Muscle layer of colon (tissue), 2 donors: ENCODE measurements around the gene LGR6.

Source experiments
- H3K27ac ChIP-seq: one replicate; pipeline ENCODE4 v1.7.0; 2013; ENCODE audit warnings: low read depth, mild to moderate bottlenecking, low read length, moderate library complexity
- H3K27me3 ChIP-seq, 2 donors: one replicate each; pipeline ENCODE4 v1.7.0; 2013; ENCODE audit warnings: low read length in 2 of 2, mild to moderate bottlenecking in 2 of 2; ENCODE audit not compliant: insufficient read depth in 2 of 2, control insufficient read depth in 1 of 2
- H3K36me3 ChIP-seq: one replicate; pipeline ENCODE4 v1.7.0; 2013; ENCODE audit warnings: mild to moderate bottlenecking, low read length; ENCODE audit not compliant: insufficient read depth
- H3K4me1 ChIP-seq: one replicate; pipeline ENCODE4 v1.7.0; 2013; ENCODE audit warnings: mild to moderate bottlenecking, low read length; ENCODE audit not compliant: insufficient read depth
- H3K4me3 ChIP-seq, 2 donors: one replicate each; pipeline ENCODE4 v1.7.0; 2013; ENCODE audit warnings: low read length in 2 of 2, low read depth in 1 of 2, mild to moderate bottlenecking in 1 of 2, moderate library complexity in 1 of 2
- H3K9ac ChIP-seq: one replicate; pipeline ENCODE4 v1.7.0; 2013; ENCODE audit warnings: low read length
- H3K9me3 ChIP-seq: one replicate; pipeline ENCODE4 v1.7.0; 2013; ENCODE audit warnings: mild to moderate bottlenecking, low read length
- donor health status: abdominal sarcoma.
- donor health status: Adenocarcinoma of cecum.

Gene LGR6

GRCh38 chr1:202243006-202243405 is 49.4 kb downstream of the LGR6 start:
- Histone ChIP-seq H3K9me3 (no peaks in the 10 kb centered on the region), H3K4me3 (no peak overlapping the region), H3K36me3 (no peaks in the 10 kb centered on the region), H3K27me3 (no peaks in the 10 kb centered on the region), H3K9ac (no peak overlapping the region), H3K27ac (no peak overlapping the region), H3K4me1 (no peaks in the 10 kb centered on the region)

- H3K9me3 ChIP-seq: no peaks in the 10 kb centered on the region
- no peaks in the 10 kb centered on the region for H3K36me3 ChIP-seq
- no peak overlapping the region for H3K4me3 ChIP-seq
- no peaks in the 10 kb centered on the region for H3K27me3 ChIP-seq
- H3K9ac ChIP-seq: no peak overlapping the region
- no peak overlapping the region for H3K27ac ChIP-seq
- H3K4me1 ChIP-seq: no peaks in the 10 kb centered on the region
Measured at GRCh38 chr1:202244841-202245261, 51.3 kb downstream of the LGR6 start.

GRCh38 chr1:202245391-202245790 is 51.8 kb downstream of the LGR6 start:
- Histone ChIP-seq H3K4me1 (no peaks in the 10 kb centered on the region), H3K27me3 (no peaks in the 10 kb centered on the region), H3K27ac (no peak overlapping the region), H3K4me3 (no peak overlapping the region), H3K9ac (no peak overlapping the region), H3K9me3 (no peaks in the 10 kb centered on the region), H3K36me3 (no peaks in the 10 kb centered on the region)

- Histone ChIP-seq H3K27me3 (no peaks in the 10 kb centered on the region), H3K9ac (no peak overlapping the region), H3K4me1 (no peaks in the 10 kb centered on the region), H3K4me3 (no peak overlapping the region), H3K9me3 (no peaks in the 10 kb centered on the region), H3K27ac (no peak overlapping the region), H3K36me3 (no peaks in the 10 kb centered on the region)
Measured at GRCh38 chr1:202247104-202247503, 53.5 kb downstream of the LGR6 start.

GRCh38 chr1:202247837-202248795 is 54.5 kb downstream of the LGR6 start:
- Histone ChIP-seq H3K9me3 (no peaks in the 10 kb centered on the region), H3K27me3 (no peaks in the 10 kb centered on the region), H3K9ac (no peak overlapping the region), H3K27ac (no peak overlapping the region), H3K4me3 (no peak overlapping the region), H3K4me1 (no peaks in the 10 kb centered on the region), H3K36me3 (no peaks in the 10 kb centered on the region)

GRCh38 chr1:202248861-202249260 is 55.3 kb downstream of the LGR6 start:
- H3K36me3 ChIP-seq: no peaks in the 10 kb centered on the region
- no peak overlapping the region for H3K4me3 ChIP-seq
- H3K27ac ChIP-seq: no peak overlapping the region
- H3K9ac ChIP-seq: no peak overlapping the region
- H3K4me1 ChIP-seq: no peaks in the 10 kb centered on the region
- no peaks in the 10 kb centered on the region for H3K27me3 ChIP-seq
- H3K9me3 ChIP-seq: no peaks in the 10 kb centered on the region

GRCh38 chr1:202249436-202249835 is 55.8 kb downstream of the LGR6 start:
- Histone ChIP-seq H3K9me3 (no peaks in the 10 kb centered on the region), H3K27me3 (no peaks in the 10 kb centered on the region), H3K9ac (no peak overlapping the region), H3K4me3 (no peak overlapping the region), H3K4me1 (no peaks in the 10 kb centered on the region), H3K27ac (no peak overlapping the region), H3K36me3 (no peaks in the 10 kb centered on the region)

GRCh38 chr1:202249846-202250245 is 56.2 kb downstream of the LGR6 start:
- Histone ChIP-seq H3K36me3 (no peaks in the 10 kb centered on the region), H3K4me3 (no peak overlapping the region), H3K27ac (no peak overlapping the region), H3K4me1 (no peaks in the 10 kb centered on the region), H3K27me3 (no peaks in the 10 kb centered on the region), H3K9me3 (no peaks in the 10 kb centered on the region), H3K9ac (no peak overlapping the region)

- no peak overlapping the region for H3K27ac ChIP-seq
- no peak overlapping the region for H3K4me3 ChIP-seq
- H3K4me1 ChIP-seq: no peaks in the 10 kb centered on the region
- H3K9ac ChIP-seq: no peak overlapping the region
- no peaks in the 10 kb centered on the region for H3K36me3 ChIP-seq
- H3K27me3 ChIP-seq: no peaks in the 10 kb centered on the region
- H3K9me3 ChIP-seq: no peaks in the 10 kb centered on the region
Measured at GRCh38 chr1:202250982-202251381, 57.4 kb downstream of the LGR6 start.

- H3K9me3 ChIP-seq: no peaks in the 10 kb centered on the region
- H3K4me1 ChIP-seq: no peaks in the 10 kb centered on the region
- H3K9ac ChIP-seq: no peak overlapping the region
- no peaks in the 10 kb centered on the region for H3K27me3 ChIP-seq
- H3K27ac ChIP-seq: no peak overlapping the region
- H3K4me3 ChIP-seq: no peak overlapping the region
- H3K36me3 ChIP-seq: no peaks in the 10 kb centered on the region
Measured at GRCh38 chr1:202251424-202252256, 58.0 kb downstream of the LGR6 start.

- H3K9me3 ChIP-seq: no peaks in the 10 kb centered on the region
- H3K36me3 ChIP-seq: no peaks in the 10 kb centered on the region
- no peak overlapping the region for H3K27ac ChIP-seq
- H3K4me1 ChIP-seq: no peaks in the 10 kb centered on the region
- H3K27me3 ChIP-seq: no peaks in the 10 kb centered on the region
- no peak overlapping the region for H3K9ac ChIP-seq
- no peak overlapping the region for H3K4me3 ChIP-seq
Measured at GRCh38 chr1:202252271-202252670, 58.7 kb downstream of the LGR6 start.
